GM21529 (cell line): Measurements from ENCODE around the gene TNNC2.
A peak's percentile ranks its signal among the peaks of the same experiment; 100 is the strongest.
"Not testable (repeated sequence)": the region's sequence is repeated elsewhere in the genome, so short reads cannot be mapped to it uniquely, and the experiment has no call there.

Experiments
- ATAC-seq: cut with Tn5 transposase; IDR thresholded peaks from one replicate; pipeline ENCODE4 v1.9.1; 2021; ENCODE audit not compliant: unreplicated experiment

The TNNC2 gene

DNA sequence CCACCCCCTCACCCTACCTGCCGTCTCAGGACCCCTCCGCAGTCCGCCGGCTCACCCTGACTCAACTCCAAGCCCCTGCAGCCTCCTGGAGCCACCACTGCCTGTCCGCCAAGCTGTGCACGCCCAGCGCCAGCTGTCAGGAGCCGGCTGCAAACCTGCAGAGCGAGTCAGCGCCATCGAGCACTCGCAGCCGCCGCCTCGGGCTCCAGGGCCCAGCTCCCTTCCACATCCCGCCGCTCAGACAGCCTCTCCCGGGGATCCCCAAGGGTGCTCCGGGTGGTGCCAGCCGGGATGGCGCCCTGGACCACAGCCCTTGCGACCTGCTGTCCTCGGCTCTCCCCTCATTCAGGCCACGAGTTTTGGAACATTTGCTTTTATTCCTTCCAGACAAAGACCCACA is 4.3 kb downstream of the TNNC2 start:
- no peak for ATAC-seq

DNA sequence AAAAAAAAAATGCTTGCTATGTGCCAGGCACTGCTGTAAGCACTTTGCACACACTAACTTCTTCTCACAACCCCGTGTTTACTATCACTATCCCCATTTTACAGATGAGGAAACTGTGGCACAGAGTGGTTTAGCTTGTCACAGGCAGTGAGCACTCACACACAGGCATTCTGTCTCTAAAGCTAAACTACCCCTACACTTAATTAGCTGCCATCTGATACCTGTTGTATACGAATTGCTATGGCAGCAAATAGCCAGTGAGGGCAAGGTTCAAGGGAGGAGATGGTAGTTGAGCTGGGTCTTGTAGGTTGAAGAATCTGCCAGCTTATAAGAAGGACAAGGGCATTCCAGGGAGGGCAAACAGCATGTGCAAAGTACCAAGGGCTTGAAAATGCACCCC is 5.2 kb downstream of the TNNC2 start:
- no peak for ATAC-seq

DNA sequence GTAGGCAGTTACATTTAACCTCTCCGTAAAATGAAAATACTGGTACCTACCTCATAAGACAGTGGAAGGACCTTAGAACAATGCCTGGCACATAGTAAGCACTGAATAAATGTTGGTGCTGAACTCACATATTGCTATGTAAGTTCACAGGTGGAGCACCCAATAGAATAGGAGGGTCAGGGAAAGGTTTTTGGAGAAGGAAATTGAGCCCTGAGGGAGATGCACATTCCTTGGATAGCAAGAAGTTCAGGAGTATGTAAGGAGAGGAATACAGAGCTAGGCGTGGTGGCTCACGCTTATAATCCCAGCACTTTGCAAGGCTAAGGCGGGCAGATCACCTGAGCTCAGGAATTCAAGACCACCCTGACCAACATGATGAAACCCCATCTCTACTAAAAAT is 7.6 kb downstream of the TNNC2 start:
- no peak for ATAC-seq

DNA sequence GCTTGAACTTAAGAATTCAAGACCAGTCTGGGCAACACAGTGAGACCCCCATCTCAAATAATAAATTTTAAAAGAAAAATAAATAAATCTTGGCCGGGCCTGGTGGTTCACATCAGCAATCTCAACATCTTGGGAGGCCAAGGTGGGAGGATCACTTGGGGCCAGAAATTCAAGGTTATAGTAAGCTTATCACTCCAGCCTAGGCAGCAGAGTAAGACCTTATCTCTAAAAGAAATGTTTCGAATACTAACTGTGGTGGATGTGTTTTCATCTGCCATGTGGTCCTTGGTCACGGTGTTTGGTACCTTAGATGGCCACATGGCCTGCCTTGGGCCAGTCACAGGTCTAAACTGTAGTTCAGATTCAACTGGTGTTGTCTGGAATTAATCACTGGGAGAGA is 8.9 kb downstream of the TNNC2 start:
- ATAC-seq: no peak

DNA sequence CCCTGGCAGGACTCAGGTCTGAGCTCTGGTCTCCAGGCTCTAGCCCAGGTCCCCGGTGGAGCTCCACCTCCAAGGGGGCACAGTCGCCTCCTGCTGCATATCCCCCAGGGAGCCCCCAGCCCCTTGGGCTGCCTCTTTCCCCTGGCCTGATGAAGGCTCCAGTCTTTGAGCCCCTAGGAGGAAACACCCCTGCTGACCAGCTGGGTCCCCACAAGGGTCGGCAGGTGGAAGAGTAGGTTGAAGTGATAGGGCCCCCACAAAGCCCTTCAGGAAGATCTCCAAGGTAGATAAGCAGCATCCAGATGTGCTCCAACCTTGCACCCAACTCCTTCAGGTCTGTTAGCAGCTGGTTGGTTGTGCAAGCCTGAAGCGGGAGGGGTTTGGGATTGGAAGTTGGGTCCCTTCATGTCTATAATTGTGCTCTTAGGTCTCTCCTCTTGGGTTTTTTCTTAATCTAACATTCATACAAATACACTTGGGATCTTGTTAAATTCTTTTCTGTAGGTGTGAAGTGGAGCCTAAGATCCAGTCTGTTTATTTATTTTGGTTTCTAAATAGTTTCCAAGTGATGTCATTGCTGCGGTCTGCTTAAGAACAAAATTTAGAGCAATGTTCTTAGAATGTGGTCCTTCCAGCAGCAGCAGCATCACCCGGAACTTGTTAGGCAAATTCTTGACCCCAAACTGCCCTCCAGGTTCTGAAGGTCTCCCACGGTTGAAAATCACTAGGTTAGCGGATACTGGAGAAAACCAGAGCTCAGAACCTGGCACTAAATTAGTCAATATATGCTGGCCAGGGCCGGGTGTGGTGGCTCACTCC is 9.5 kb downstream of the TNNC2 start:
- no peak for ATAC-seq

DNA sequence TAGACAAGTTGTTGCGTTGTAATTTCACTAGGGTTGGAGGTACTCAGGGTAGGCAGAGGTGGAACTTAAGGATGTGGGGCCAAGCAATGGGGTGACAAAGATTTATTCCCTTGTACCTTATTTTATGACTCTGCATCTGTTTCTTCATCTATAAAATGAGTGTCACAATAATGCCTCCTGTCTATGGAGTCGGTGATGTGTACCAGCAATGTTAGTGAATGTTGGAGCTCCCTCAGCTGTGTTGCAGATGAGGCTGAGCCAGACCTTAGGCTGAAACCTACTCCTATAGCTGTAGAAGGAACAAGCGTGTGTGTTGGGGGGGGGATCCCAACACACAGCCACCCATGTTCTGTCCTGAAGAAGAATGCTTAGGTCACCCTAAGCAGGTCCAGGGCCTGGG is 10.2 kb downstream of the TNNC2 start:
- ATAC-seq: no peak

DNA sequence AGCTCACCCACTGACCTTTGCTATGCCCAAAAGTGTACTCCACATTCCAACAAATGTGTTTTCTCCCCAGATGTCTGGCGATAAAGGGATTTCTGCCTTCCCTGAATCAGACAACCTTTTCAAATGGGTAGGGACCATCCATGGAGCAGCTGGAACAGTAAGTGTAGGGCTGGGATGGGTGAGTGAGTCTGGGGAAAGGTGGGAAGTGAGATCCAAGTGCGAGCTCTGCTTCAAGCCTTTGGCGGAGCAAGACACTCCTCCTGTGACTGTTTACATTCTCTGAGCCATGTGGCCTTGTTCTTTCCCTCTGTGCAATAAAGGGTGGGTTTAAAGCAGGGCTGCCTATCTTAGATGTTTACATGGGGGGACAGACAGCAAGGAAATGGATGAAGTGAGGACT is 12.8 kb downstream of the TNNC2 start:
- ATAC-seq: no peak

DNA sequence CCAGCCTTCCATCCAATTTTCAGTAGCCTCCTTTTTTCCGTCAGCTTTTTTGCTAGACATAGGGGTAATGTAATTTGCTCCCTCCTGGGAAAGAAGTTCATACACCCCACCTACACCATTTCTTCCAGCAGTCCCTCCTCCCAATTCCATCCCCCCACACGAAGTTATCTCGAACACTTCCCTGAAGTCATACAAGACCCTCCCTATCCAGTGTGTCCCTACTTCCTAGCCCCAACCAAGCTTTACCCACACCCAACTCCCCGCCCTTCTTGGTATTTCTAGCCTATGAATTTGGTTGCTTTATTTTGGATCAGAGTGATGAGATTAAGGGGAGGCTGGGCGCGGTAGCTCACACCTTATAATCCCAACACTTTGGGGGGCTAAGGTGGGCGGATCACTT is 13.6 kb downstream of the TNNC2 start:
- ATAC-seq: no peak

DNA sequence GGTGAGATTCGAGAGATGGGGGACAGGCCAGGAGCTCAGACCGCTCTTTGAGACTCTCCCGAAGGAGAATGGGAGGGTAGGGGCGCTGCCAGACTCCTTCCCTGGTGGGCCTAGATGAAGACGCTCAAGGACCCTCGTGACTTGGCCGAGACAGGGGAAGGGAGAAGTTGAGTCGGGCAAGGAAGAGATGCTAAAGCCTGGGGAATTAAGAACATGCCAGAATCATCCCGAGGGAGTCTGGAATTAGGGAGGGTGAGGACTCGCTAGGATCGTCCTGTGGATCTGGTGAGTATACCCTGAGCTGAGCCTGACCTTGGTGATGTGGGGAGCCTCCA is 14.1 kb downstream of the TNNC2 start:
- no peak for ATAC-seq

DNA sequence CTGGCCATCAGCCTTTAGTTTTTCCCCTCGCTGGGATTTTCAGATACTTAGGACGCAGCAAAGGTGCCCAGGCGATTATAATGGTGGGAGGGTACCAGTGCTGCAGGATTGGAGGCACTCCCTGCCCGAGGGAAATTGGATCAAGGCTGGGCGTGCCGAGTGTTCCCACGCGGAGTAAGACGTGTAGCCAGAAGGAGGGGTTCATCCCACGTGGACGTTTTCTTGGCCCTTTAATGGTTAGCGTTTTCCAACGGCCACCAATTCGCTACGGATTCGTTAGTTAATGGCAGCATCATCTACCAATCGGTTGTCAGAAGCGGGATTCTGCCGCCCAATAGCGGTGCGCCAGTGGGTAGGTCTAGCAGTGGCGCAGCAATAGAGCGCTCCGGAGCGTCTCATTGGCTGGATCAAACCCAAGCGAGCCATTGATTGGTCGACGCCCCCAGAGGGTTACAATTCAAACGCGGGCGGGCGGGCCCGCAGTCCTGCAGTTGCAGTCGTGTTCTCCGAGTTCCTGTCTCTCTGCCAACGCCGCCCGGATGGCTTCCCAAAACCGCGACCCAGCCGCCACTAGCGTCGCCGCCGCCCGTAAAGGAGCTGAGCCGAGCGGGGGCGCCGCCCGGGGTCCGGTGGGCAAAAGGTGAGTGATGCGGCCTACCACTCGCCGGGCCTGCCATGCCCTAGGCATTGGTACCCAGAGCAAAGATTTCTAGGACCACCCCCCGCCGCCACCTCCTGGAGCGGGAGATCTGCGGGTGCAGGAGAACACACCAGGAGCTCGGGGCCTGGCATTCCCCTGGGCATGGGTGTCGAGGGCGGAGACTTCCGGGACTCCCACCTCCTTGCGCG is 14.7 kb downstream of the TNNC2 start, which contains the start of gene UBE2C:
TSS of gene UBE2C (plus strand) at position 488 of the 849 bp plus-strand sequence. CDS start at position 540, 52 bp downstream.
- peak; percentile 98 for ATAC-seq

DNA sequence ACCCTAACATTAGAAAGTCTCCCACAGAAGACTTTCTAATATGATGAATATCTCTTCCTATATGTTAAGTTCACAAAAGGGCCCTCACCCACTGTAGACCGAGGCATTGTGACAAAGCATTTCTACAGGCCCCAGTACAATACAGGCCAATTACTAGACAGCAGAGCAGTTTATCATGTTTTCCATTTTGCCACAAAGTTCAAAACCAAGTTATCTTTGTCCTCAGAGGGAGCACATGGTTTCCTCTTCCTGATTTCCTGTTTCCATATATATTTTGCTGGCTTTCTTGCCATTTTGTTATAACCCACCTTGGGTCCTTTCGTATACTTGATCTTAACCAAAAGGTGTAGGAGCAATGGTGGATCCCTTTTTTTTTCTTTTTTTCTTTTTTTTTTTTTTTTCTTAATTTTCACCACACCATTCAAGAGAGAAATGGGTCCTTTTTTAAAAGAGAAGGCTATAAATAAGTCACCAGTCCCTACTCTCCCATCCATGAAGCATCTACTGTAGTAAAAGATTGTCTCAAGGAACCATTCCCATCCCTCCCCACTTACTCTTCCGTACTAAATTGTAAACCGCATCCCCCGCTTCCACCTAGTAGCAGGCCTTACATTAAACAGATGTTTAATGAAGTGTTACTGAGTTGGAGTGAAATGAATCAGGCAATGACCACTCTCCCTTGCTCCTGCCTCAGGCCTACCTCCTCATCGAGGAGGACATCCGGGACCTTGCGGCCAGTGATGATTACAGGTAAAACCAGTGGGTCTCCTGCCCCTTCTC is 16.7 kb downstream of the TNNC2 start:
- ATAC-seq: no peak

DNA sequence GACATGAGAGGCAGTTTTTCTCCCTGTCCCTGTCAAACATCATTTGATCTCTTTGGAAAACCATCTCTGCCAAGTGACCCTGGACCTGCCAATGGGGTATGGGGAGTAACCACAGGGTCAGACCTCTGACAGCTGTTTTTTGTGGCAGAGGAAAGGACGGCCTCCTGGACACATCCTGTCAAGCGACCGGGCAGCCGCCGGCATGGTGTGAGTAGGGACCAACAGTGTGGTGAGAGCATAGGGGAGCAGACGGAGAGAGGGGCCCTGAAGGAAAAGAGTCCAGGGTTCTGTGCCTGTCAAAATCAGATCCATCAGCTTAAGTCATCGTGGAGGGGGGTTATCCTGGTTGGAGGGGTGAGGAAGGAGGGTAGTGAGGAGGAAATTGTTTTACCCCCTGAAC is 25.3 kb downstream of the TNNC2 start:
- ATAC-seq: no peak

DNA sequence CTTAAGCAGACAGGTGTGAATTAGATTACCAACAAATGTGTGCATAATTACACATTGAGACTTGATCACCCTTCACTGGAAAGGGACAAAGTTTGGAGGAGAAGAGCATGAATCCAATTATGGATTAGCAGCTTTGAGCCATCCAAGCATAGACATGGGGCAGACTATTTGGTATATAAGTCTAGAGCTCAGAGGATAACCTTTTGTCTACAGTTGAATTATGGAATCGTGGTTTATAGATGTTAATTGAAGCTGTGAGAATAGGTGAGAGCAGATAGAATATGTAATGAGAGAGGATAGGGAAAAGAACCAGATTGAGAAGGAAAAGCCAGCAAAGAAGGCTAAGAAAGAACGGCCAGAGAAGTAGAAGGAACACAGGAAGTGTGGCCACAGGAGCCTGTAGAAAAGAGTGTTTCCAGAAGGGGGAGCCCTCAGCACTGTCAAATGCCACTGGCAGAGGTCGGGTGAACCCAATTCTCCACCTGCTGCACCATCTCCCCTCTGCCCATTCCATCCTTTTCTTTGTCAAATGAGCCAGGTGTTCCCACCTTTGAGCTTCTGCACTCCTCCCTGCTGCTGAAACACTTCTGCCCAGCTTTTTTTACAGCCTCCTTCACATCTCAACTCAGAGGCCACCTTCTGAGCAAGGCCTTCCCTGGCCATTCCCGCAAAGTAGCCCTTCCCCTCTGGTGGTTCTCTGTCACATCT is 28.0 kb downstream of the TNNC2 start:
- ATAC-seq: peak; percentile 57

DNA sequence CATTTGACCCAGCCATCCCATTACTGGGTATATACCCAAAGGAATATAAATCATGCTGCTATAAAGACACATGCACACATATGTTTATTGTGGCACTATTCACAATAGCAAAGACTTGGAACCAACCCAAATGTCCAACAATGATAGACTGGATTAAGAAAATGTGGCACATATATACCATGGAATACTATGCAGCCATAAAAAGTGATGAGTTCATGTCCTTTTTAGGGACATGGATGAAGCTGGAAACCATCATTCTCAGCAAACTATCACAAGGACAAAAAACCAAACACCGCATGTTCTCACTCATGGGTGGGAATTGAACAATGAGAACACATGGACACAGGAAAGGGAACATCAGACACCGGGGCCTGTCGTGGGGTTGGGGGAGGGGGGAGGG is 29.2 kb downstream of the TNNC2 start:
- not testable (repeated sequence) for ATAC-seq

DNA sequence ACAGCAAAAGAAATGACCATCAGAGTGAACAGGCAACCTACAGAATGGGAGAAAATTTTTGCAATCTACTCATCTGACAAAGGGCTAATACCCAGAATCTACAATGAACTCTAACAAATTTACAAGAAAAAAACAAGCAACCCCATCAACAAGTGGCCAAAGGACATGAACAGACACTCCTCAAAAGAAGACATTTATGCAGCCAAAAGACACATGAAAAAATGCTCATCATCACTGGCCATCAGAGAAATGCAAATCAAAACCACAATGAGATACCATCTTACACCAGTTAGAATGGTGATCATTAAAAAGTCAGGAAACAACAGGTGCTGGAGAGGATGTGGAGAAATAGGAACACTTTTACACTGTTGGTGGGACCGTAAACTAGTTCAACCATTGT is 29.6 kb downstream of the TNNC2 start:
- ATAC-seq: not testable (repeated sequence)

DNA sequence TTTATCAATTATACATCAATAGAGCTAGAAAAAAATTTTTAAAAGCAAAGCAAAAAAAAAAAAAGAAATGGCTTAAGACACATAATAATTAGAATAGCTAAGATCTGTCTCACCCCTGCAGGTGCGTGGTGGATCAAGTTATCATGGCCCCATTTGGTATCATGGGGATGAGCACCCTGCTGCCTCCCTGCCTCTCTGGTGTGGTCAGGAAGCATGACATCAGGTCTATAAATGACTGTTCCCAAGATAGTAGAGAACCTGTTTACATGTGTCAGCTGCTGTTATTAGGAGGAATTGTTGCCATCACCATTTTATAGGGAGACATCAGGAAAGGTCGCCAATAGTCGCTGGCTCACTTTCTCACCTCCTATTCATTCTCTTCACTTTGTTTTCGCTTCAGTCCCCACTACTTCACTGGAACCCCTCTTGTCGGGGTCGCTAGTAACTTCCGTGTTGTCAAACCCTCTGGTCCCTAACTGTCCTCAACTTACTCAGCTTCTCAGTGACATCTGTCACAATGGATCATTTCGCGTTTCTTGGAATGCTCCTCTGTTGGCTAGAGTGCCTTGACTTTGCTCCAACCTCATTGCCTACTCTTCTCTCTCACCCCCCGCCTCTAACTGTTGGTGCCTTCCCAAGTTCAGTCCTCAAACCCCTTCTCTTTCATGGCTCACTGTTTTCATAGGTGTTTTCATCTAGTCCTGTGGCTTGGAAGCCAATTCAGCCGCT is 30.6 kb downstream of the TNNC2 start:
- no peak for ATAC-seq

DNA sequence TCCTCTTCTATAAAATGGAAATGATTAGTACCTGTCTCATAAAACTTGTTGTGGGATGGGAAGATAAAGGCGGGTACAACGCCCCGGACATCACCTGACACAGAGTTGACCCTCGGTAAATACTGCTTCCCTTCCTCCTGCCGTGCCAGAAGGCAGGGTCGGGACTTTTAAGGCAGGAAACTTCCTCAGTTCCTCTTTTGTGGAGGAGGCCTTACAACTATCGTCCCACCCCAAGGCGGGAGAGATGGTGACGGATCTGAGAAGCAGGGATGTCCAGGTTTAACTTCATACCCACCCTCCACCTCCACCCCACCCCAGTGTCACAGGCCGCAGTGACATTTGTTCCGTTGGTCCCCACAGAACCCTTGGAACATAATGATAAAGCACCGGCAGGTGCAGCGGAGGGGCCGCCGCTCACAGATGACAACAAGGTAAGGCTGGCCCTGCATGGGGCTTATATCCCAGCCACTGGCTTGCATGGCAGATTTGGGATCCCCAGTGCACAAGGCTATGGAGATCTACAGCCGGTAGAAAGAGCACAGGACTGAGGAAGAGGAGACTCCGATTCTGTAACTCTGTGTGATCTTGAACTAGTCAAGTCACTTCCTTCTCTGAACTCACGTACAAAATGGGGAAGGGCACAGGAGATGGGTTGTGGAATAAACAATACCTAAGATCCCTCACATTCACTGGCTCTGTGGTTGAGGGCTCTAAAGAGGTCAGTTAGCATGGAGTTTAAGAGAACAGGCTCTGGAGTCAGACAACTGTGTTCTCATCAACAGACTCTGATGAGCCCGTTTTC is 34.6 kb downstream of the TNNC2 start:
- ATAC-seq: peak; percentile 27

DNA sequence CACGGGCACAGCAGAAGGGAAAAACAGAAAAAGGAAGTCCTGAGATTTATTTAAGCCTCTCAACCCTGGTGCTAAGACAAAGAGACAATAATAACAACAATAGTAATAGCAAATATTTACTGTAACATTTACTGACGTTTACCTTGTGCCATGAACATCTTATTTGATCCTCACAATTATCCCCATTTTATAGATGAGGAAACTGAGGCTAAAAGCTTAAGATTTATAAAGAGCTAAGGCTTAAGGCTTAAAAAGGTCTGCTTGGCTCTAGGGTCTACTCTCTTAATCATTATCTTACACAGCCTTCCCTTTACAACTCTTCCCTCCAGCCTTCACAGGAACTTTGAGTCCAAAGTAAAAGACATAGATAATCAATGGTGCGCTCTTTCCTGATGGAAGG is 38.8 kb downstream of the TNNC2 start:
- no peak for ATAC-seq

DNA sequence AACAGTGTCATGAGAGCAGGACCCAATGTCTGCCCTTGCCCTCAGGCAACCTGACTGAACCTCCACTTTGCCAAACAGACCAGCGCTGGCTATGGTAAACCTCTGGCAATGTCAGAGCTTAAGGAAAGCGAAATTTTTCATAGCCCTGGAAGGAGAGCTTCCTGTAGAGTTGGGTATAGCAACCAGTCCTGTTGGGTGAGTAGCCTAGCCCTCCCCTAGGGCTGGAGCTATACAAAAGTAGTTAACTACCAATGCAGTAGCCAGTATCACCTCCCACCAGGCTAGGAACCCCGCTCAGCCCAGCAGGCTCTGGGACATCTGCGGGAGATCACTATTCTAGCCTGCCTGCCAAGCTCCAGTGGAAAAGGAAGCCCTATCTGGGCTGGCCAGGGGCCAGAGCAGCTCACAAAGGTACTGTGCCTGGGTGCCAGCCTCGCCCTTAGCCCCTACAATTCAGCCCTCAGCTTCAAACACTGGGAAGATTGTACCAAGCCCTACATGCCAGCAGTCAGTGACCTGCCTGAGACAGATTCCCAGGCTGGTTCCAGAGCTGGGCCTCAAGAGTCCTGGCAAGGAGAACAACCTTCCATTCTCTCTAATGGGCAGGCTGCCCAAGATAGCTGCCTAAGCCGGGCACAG is 43.3 kb downstream of the TNNC2 start:
- no peak for ATAC-seq
